HUDEP-2 (cell line): ENCODE data around the gene KRTAP9-4.
"Not testable (repeated sequence)": the region's sequence is repeated elsewhere in the genome, so short reads cannot be mapped to it uniquely, and the experiment has no call there.

Experiments used
- DNase-seq, 76 experiments: peaks; one replicate each; lab custom pipeline; 2025; ENCODE audit not compliant: unreplicated experiment in 76 of 76; lab: John Stamatoyannopoulos, UW

KRTAP9-4 gene

DNA sequence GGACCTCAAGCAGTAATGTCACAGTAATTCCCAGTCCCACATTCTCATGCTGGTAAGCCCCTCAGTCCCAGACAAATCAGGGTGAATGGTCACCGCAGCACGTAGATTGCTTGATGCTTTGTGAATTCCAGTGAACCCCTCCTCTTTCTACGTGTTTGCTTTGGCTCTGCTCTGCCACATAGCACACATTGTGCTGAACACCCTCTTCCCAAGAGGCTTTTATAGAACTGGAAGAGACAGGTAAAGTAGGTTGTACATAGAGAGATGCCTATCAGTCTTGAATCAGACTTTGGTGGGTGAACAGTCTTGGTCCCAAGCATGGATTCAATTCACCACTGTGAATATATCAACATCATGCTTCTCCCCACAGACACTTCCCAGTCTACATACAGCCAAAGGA is 15.1 kb downstream of the KRTAP9-4 start:
- no peak for DNase-seq

DNA sequence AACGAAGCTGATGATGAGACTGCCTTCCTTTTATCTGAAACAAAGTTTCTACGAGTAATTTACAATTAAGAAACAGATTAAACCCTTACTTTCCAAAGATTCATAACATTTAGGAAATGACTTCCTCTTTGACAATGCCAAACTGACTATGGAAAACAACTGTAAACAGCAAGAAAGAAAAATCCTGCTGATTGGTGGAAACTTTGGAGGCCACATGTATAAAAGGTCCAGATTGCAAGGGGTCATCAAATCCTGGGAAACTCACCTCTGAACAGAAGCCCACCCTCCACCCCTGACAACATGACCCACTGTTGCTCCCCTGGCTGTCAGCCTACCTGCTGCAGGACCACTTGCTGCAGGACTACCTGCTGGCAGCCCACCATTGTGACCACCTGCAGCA is 15.6 kb downstream of the KRTAP9-4 start, which contains the start of gene KRTAP9-6:
Gene KRTAP9-6, plus strand, starts transcription at position 301 of the 400 bp plus-strand sequence. Its CDS starts 0 bp downstream, at position 301.
- no peak for DNase-seq

DNA sequence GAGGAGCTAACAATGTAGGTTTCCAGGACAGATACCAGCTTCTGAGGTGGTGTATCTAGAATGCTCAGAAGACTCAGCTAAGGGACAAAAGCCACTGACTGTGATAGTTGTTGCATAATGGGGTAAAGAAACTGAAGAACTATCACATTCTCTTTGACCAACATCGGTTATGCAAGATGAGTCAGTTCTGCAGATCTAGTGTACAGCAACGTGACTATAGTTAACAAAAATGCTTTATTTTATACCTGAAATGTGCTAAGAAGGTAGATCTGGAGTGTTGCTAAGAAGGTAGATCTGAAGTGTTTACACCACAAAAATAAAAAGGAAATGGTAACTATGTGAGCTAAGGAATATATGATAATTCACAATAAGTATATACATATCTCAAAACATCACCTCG is 18.2 kb downstream of the KRTAP9-4 start:
- DNase-seq, result no peak

DNA sequence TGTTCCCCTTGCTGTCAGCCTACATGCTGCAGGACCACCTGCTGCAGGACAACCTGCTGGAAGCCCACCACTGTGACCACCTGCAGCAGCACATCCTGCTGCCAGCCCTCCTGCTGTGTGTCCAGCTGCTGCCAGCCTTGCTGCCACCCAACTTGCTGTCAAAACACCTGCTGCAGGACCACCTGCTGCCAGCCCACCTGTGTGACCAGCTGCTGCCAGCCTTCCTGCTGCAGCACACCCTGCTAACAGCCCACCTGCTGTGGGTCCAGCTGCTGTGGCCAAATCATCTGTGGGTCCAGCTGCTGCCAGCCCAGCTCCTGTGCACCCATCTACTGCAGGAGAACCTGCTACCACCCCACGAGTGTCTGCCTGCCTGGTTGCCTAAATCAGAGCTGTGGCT is 21.8 kb downstream of the KRTAP9-4 start:
- DNase-seq, result not testable (repeated sequence)

DNA sequence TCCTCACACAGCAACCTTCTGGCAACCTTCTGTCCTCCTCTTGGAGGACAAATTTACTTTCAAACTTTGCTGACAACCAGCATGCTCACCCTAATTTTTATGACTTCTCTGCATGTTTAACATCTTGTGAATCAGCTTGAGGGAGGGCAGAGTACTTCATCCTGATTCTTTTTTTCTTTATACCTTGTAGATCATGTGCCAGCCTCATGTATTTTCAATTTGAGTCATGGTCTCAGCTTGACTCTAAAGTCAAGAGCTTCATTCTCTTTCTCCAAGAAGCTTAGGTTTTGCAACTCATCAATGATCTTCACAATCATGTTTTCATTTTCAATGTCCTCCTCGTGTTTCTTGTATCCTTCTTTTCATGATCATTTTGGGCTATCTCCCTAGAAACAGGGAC is 22.4 kb downstream of the KRTAP9-4 start:
- DNase-seq, result no peak

DNA sequence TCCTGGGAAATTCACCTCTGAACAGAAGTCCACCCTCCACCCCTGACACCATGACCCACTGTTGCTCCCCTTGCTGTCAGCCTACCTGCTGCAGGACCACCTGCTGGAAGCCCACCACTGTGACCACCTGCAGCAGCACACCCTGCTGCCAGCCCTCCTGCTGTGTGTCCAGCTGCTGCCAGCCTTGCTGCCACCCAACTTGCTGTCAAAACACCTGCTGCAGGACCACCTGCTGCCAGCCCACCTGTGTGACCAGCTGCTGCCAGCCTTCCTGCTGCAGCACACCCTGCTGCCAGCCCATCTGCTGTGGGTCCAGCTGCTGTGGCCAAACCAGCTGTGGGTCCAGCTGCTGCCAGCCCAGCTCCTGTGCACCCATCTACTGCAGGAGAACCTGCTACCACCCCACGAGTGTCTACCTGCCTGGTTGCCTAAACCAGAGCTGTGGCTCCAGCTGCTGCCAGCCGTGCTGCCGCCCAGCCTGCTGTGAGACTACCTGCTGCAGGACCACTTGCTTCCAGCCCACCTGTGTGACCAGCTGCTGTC is 26.2 kb downstream of the KRTAP9-4 start, which contains the start of gene KRTAP9-7:
Gene KRTAP9-7, plus strand, starts transcription at position 51 of the 543 bp plus-strand sequence. Its CDS starts 0 bp downstream, at position 51.
- DNase-seq, result not testable (repeated sequence)

DNA sequence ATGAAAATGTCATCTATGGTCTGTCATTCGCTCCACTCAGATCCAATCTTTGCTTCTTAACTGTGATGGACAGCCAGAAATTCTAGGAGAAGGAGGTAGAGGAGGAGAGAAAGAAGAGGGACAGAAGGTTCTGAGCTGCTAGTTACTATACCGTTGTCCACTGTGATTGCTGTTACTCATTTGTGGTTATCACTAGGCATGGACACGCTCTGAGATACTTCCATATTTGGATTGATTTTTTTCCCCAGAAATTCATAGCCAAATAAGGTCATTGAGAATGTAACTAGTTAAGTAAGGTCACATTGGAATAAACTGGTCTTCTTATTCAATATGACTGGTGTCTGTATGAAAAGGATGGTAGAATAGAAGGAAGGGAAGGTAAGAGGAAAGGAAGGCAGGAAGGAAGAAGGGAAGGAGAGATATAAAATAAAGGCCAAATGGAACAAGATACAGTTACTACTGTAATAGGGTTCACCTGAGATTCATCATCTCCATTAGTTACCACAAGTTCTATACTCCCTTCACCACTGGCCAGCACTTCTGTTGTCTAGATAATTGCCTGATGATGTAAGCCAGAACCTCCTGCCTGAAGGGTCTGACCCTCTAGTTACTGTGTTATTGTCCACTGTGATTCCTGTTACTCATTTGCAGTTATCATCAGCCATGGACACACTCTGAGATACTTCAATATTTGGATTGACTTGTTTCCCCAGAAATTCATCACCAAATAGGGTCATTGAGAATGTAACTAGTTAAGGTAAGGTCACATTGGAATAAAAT is 28.9 kb downstream of the KRTAP9-4 start:
- no peak for DNase-seq

DNA sequence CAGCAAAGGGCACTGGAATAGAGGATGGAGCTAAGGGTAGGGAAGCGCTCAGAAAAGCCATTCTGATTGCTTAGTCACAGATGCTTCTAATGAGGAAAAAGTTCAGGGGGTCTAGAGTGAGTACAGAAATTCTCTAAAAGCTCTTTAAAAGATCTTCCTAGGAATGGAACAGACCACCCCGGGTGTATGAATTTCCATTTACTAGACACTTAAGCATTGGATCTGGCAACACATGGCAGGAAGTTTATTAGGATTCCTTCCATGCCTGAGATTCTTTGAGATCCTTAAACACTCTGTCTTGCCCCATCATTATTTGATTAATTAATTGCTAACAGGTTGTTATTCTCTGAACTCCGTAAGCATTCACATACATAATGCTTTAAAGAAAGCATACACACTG is 34.6 kb downstream of the KRTAP9-4 start:
- DNase-seq, result no peak

DNA sequence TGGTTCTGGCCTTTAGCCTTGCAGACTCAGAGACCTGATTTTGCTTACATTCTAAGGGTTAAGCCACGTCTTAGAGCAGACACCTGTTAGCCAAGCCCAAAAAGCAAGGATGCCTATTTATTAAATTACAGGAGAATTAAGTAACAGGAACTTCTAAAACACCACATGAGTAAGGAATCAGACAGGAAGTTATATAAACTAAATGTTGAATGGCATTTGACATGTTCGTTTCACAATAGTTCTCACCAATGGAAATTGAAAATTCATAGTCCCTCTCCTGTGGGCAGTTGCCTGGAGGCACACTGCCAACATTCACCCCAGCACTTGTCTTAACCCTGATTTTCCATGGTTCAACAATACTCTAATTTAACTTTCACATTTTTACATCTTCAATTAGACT is 35.1 kb downstream of the KRTAP9-4 start:
- DNase-seq, result no peak

DNA sequence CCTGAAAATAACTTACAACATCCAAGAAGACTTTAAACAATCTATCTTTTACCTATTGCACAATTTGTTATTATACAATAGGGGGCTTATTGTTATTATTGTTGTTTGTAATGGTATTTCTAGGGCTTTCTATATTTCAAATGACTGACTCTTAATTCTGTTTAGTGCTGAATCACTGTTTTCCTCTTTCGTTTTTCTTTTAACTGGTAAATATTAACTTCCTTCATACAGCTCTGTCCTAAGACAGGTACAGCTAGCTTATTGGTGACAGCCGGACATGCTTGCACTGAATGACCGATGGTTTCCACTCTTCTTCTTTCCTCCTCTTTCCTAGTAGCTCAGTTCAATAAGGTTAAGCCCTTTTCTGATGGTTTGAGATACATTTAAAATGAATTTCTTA is 37.6 kb downstream of the KRTAP9-4 start:
- no peak for DNase-seq

DNA sequence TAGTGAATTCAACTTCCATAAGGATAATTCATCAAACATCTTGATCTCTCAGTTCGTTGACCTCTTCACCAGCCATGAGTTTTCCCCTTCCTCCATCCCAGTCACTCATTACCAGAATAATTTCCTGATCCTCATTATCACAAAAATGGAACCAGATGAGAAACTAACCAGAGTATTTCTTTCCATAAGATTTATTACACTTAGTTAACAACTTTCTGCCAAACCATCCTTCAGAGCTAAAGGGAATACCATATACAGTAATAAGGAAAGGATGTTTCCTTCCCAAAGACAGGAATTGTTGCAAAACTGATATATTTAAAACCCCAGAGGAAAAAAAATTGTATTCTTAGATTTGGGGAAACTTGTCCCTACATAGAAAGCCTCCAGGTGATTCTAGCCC is 44.5 kb downstream of the KRTAP9-4 start:
- DNase-seq, result no peak

DNA sequence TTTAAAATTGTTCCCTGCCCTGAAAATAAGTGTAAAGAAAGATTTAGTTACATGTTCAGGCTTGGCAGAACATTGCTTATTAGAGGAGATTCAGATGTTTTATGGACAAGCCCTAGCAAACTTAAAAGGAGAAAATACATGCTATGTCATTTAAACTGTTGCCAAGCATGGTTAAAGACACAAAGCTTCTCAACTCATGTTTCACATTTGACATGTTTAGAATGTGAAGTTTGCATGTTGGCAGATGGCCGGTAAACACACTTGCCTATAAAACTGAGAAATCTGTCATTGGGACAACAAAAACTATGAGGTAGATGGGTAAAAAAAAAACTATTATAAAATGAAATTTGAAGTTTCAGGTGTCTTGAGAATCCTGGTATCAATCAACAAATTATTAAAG is 47.4 kb downstream of the KRTAP9-4 start:
- no peak for DNase-seq

DNA sequence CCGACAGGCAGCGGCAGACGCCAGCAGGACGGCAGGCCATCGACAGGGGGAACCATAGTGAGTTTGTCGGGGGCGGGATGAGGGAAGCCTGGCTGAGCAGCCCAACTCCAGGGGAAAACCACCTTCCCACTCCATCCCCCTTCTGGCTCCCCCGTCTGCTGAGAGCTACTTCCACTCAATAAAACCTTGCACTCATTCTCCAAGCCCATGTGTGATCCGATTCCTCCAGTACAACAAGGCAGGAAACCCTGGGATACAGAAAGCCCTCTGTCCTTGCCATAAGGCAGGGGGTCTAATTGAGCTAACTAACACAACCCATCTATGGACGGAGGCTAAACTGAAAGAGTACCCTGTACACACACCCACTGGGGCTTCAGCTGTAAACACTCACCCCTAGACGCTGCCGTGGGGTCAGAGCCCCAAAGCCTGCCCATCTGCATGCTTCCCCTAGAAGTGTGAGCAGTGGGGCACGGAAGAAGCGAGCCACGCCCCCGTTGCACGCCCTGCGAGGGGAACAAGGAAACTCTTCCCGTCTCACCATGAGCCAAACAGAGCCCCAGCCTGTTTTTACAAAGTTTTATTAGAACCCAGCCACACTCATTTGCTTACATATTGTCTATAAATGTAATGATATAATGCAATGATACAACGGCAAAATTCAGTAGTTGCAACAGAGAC is 49.1 kb downstream of the KRTAP9-4 start:
- no peak for DNase-seq
